T-helper 1 cell treated with Interleukin-12 subunit alpha and Interleukin-12 subunit beta and Interleukin-4 antibody, amounts not matched to agents 30 ng/mL and 1 ng/mL, for 36 hours (primary cell): Measurements from ENCODE around the gene CES2. TPM values are rescaled to one million over a fixed set of nuclear protein-coding genes. Genes with fewer than 3 reads are reported as not detected.

Experiments used
- intact Hi-C: fragments of 100-400 bp; cut with micrococcal nuclease; formaldehyde crosslinking; loops from one replicate; pipeline ENCODE4 v1.15.1; 2024
- total RNA-seq: library from RNA; stranded (reverse); gene quantifications from 2 replicates; pipeline ENCODE4 v1.2.3, GENCODE V29; 2022

CES2 gene
- total RNA-seq, 1 donor from 2014 or later, result 41.1 TPM

DNA sequence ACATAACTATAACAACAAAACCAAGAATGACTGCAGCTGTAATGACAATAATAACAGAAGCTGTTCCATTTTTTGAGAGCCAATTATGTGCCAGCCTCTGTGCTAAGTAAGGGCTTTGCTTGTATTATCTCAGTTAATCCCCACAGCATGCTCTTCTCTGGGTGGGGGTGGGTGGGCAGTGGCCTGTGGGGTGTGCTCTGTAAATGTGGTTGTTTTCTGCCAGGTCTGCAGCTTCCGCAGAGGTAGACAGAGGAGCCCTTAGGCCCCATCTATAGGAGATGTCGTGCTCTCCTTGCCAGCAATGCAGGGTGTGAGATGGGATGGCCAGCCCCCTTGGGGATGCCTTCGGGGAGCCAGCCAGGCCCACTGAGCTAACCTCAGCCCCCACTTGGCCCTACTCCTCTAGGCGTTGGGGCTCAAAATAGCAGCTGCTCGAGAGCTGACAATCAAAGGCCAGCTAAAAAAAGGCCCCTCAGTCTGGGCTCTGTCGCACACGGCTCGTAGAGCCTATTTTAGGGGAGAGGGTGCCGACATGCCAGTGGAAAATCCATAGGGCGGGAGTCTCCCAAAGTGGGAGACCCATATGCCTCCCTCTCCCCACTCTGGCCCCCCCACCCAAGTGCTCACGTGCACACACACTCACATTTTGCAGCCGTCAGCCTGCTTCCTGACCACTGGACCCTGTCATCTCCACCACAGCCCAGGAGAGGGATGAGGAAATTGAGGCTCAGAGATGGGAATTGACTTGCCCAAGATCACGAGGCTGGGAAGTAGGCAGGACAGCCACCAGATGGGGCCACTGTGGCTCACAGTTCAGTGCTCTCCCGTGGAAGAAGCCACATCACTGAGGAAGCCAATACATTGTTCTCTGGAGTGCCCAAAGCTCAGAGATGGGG, 32.4 kb upstream of the CES2 start:
- intact Hi-C loops, result no loop called here

DNA sequence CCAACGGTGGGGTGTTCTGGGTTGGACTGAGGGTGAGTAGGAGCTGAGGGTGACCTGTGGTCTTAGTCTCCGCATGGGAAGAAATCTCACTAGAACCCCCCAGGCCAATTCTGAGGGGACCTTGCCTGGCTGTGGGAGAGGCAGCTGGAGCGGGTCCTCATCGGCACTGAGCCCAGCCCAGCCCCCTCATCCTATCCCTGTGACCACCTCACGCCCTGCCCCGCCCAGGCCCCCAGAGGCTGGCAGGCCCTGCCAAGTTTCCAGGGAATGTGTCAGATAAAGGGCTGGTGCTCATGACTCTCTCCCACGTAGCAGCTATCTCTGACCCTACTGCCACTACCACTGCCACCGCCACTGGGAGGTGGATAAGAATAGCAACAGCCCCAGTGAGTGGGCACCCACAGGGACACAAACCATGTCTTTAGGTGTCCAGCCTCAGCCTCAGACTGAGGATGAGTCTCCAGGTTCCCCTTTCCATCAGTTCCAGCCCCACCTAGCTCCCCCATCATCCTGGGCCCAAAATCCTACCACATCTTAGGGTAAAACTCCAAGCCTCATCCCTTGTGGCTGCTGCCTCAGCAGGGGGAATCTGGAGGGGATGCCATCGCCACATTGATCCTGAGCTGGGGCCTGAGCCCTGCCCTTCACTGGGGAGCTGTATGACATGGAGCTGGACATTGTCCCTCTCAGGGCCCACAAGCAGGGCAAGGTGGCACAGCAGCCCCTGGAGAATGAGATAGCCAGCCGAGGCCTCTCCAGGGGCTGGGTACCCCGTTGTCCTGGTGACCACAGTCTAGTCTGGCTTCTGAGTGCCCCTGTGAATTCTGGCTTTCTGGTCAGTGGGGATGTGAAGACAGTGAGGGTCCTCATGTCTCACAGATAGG, 31.5 kb upstream of the CES2 start:
- intact Hi-C loops, result no loop called here

DNA sequence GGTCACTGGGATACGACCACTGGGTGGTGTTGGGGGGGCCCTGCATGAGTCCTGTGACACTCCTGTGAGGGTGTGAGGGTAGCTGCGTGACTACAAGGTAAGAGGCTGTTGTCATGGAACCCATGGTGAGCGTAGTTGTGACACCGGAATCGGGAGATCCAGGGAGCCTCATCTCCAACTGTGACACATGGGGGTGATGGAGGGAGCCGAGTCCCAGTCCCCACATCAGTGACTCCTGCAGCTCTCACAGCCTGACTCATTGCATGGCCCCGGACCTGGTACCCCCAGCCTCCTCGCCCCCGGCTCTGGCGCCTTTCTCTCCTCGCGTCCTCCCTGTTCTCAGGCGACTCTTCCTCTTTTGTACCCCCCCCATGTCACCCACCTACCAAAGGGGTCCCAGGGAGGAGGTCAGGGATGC, 30.9 kb upstream of the CES2 start:
- intact Hi-C loops, result no loop called here

DNA sequence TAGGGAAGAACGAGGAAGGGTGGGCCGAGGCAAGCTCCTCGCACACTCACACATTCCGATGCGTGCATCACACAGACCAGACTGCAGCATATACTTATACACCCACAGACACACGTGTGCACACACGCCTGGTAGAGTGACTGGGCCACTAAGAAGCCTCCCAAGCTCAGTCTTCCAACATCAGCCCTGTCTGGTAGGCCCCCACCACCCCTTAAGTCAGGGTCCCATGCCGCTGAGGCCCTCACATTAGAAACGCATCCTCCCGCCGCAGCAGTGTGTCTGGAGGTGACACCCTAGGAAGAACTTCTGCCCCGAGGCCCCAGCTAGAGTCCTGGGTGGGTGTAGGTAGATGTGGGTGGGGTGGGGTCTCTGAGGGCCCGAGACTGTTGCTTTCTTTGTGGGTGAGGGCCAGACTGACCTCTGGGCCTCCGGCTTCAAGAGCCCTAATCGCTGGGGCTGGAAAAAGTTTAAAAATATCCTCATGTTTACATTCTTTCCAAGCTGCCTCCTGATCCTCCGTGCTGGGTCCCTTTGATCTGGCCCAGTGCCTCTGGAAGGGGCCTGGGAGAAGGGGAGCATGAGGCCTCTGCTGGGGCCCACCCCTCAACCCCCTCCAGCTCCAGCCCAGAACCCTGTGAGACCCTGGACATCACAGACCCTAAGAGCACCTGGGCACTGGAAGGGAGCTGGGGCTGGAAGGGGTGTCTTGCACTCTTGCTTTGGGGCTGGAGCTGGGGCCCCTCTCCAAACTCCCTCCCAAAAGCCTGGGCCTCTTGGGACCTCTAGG, 30.3 kb upstream of the CES2 start:
- intact Hi-C loops, result no loop called here

- intact Hi-C loops, result no loop called here
Observed at GRCh38 chr16:66905633-66906539, 29.4 kb upstream of the CES2 start.

GRCh38 chr16:66906916-66907836, 28.1 kb upstream of the CES2 start:
- intact Hi-C loops, result no loop called here

GRCh38 chr16:66908116-66908515, 27.2 kb upstream of the CES2 start:
- intact Hi-C loops, result no loop called here

GRCh38 chr16:66908762-66909559, 26.4 kb upstream of the CES2 start:
- intact Hi-C loops, result no loop called here

DNA sequence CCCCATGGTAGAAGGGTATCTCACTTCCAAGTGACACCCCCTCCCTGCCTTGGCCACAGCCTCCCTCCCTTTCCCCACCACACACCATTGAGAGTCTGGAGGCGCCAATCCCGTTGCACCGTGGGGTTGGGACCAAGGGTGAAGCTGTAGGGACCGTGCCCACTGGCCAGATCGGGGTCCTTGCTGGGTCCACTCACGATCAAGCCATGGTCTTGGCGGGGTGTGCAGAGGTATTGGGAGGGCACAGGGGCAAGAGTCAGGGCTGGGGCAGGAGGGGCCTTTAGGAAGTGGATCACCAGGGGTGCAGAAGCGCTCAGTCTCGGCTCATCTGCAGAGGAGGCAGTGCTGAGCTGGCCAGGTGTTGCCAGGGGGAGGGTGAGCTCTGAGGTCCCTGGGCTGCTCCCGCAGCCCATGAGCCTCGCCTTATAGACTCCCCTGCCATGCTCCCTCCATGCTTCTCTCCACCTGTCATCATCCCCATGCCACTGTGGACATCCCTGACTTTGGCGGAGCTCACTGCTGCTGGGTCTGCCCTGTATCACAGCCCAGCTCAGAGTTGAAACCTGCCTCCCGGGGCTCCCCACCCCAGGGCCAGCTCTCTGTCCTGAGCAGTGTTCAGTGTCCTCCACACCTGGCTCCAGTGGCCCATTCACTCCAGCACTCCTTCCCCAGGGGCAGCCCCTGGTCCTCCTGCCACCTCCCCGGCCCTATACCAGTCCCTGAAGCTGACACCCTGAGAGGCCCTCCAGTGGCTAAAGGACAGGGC, 25.0 kb upstream of the CES2 start:
- intact Hi-C loops, result no loop called here

- intact Hi-C loops, result no loop called here
Observed at GRCh38 chr16:66911112-66911511, 24.2 kb upstream of the CES2 start.

DNA sequence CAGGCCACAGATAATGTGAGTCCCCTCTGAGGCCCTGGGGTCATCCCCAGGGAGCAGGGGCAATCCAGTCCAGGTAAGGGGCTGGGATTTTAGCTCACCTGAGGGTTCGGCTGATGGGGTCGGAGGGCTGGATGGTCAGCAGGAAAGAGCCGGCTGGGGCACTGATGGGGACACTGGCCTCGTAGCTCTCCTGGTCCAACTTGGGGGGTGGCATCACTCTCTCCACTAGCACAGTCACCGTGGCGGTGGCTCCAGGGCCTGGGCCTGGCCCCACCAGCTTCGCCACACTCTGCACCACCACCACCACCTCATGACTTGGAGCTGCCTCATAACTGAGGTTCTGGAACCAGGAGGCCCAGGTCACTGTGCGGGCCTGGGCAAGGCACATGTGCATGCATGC, 23.5 kb upstream of the CES2 start:
- intact Hi-C loops, result no loop called here

DNA sequence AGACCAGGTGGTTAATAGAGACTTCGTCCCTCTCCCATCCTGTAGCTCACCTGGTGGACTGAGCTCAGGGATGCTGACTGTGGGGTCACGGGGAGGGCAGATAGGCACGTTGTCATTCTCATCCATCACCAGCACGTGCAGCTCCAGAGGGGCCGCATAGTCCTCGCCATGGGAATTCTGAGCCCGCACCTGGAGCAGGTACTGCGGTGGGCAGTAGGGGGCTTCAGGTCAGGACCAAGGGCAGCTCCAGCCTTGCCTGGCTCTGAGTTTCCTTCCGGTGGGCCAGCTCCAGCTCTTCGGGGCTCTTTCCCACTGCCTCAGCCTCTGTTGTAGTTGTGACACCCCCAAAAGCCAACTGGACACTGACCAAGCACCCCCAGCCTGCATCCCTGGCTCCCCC, 22.2 kb upstream of the CES2 start:
- intact Hi-C loops, result no loop called here

- intact Hi-C loops, result no loop called here
Observed at GRCh38 chr16:66913711-66914110, 21.6 kb upstream of the CES2 start.

- intact Hi-C loops, result no loop called here
Observed at GRCh38 chr16:66914541-66914940, 20.8 kb upstream of the CES2 start.

- intact Hi-C loops, result no loop called here
Observed at GRCh38 chr16:66915041-66915440, 20.3 kb upstream of the CES2 start.

GRCh38 chr16:66916518-66916917, 18.8 kb upstream of the CES2 start:
- intact Hi-C loops, result no loop called here

DNA sequence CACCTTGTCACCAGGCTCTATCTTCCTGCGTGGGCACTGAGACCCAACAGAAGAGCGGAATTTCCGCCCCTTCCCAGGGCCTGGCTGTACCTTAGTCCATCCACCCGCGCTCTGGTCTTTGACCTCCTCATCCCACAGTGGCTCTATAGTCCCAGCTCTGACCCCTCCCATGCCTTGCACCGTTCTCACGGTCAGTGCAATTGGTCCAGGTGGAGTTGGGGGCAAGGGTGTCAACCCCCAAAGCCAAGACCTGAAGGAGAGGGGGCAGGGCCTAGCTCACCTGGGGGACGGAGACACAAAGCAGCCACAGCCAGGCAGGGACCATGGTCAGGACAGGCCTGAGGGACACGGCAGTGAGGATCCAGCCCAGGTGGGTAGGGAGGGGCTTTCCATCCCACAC, 17.6 kb upstream of the CES2 start:
- intact Hi-C loops, result no loop called here

DNA sequence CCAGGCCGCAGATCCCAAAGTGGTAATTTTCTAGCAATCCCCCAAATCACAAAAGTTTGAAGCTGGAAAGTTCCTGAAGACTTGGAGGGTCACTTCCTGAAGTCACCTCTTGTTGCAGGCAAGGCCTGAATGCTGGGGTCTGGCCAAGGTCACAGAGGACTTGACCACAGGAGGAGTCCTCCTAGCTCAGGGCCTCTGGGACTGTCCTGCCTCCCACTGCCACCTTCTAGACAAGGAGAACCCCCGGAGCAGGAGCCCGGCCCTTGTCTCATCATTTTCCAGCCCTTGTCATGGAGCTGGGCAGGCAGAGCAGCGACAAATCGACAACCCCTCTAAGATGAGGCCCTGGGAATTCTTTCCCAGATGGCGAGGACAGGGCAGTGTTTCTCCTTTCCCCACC, 17.0 kb upstream of the CES2 start:
- intact Hi-C loops, result no loop called here
